K562 (cell line): Measurements from ENCODE around the gene MFAP1.

Source experiments
- EGR1 ChIP-seq: fragments of 450-650 bp; conservative IDR thresholded peaks from 2 replicates; pipeline ENCODE4 v1.6.1; 2017; ENCODE audit warnings: mild to moderate bottlenecking
- EHMT2 ChIP-seq: fragments of 450-650 bp; IDR thresholded peaks from 2 replicates; pipeline ENCODE4 v1.6.1; 2018; ENCODE audit warnings: antibody characterized with exemption
- EP300 ChIP-seq: IDR thresholded peaks from 2 replicates; pipeline ENCODE4 v1.6.1; 2012; ENCODE audit warnings: low read length, improper control_type of control experiment
- MXI1 ChIP-seq: IDR thresholded peaks from 2 replicates; pipeline ENCODE4 v1.6.1; 2011; ENCODE audit warnings: low read depth, mild to moderate bottlenecking, improper control_type of control experiment, low read length
- POLR2A ChIP-seq: fragments of 450-650 bp; conservative IDR thresholded peaks from 2 replicates; pipeline ENCODE4 v1.6.1; 2016
- RBM39 ChIP-seq: fragments of 200-400 bp; formaldehyde crosslinking; optimal IDR thresholded peaks from 2 replicates; pipeline ENCODE3; 2018; ENCODE audit warnings: low read depth, low read length
- RERE ChIP-seq: sonication (generic); formaldehyde crosslinking; IDR thresholded peaks from 2 replicates; pipeline ENCODE4 v1.8.0; 2023; ENCODE audit warnings: missing genetic modification reagents, mild to moderate bottlenecking, borderline replicate concordance
- SMARCA5 ChIP-seq: fragments of 450-650 bp; IDR thresholded peaks from 2 replicates; pipeline ENCODE4 v1.6.1; 2016
- STAT6 ChIP-seq: sonication (generic); formaldehyde crosslinking; IDR thresholded peaks from 2 replicates; pipeline ENCODE4 v1.8.1; 2023; ENCODE audit warnings: mild to moderate bottlenecking, missing genetic modification reagents
- TAF1 ChIP-seq: IDR thresholded peaks from 2 replicates; pipeline ENCODE4 v1.6.1; 2011; ENCODE audit warnings: mild to moderate bottlenecking, low read length, moderate library complexity; ENCODE audit not compliant: insufficient read depth, control insufficient read depth, severe bottlenecking; ENCODE audit errors: extremely low read depth
- TEAD4 ChIP-seq, 2 experiments: sonication (generic) in 1 of 2; formaldehyde crosslinking in 1 of 2; IDR thresholded peaks; 2 replicates each; pipeline versions ENCODE4 v1.6.1 to v1.8.0; 2012 to 2022; ENCODE audit warnings: borderline replicate concordance in 1 of 2, inconsistent platforms in 1 of 2, low read length in 1 of 2, mild to moderate bottlenecking in 1 of 2, missing genetic modification reagents in 1 of 2
- ZHX1 ChIP-seq: fragments of 150-350 bp; conservative IDR thresholded peaks from 2 replicates; pipeline ENCODE4 v1.6.1; 2014; ENCODE audit warnings: low read length
- ZNF232 ChIP-seq: sonication (generic); formaldehyde crosslinking; IDR thresholded peaks from 2 replicates; pipeline ENCODE4 v1.8.0; 2022; ENCODE audit warnings: mild to moderate bottlenecking, missing genetic modification reagents
- TF ChIP-seq, protein P1 (sequence below): fragments of 200-400 bp; formaldehyde crosslinking; IDR thresholded peaks from 2 replicates; pipeline ENCODE4 v1.6.1; 2017; ENCODE audit warnings: mild to moderate bottlenecking, low read depth, low read length, moderate library complexity

DNA sequence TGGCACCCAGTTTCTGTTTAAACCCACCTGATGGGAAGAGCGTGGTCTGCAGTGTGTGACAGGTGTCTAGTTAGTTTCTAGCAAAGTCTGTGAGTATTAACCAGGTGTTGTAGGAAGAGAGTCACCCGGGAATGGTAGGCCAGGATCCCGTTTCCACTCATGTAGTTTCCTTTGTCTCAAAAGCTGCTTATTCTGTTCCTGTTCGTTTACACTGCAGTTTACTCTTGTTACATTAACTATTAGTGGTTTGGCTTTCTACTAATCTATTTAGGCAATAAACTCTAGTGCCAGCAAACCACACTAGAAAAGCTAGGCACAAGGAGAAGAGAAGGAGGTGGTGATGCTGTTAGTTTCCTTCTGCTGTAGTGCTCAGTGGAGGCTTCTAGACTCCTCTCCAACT is 35.1 kb upstream of the MFAP1 start:
- no peak for TF ChIP-seq RBM39
- TF ChIP-seq ZHX1: no peak
- TF ChIP-seq EGR1: no peak
- no peak for TF ChIP-seq SMARCA5
- TF ChIP-seq, protein P1, sequence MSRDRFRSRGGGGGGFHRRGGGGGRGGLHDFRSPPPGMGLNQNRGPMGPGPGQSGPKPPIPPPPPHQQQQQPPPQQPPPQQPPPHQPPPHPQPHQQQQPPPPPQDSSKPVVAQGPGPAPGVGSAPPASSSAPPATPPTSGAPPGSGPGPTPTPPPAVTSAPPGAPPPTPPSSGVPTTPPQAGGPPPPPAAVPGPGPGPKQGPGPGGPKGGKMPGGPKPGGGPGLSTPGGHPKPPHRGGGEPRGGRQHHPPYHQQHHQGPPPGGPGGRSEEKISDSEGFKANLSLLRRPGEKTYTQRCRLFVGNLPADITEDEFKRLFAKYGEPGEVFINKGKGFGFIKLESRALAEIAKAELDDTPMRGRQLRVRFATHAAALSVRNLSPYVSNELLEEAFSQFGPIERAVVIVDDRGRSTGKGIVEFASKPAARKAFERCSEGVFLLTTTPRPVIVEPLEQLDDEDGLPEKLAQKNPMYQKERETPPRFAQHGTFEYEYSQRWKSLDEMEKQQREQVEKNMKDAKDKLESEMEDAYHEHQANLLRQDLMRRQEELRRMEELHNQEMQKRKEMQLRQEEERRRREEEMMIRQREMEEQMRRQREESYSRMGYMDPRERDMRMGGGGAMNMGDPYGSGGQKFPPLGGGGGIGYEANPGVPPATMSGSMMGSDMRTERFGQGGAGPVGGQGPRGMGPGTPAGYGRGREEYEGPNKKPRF: no peak
- TF ChIP-seq ZNF232 (CRISPR knock-in tag): no peak
- TF ChIP-seq POLR2A: no peak
- TF ChIP-seq EHMT2: no peak
- no peak for TF ChIP-seq TEAD4 (IDR thresholded peaks at IDR 0.05; ENCODE audit: low read length)
- TF ChIP-seq TEAD4 (CRISPR knock-in tag; IDR thresholded peaks at IDR 0.05; ENCODE audit: borderline replicate concordance): no peak
- no peak for TF ChIP-seq RERE
- no peak for TF ChIP-seq EP300
- no peak for TF ChIP-seq STAT6
- TF ChIP-seq TAF1: no peak
- no peak for TF ChIP-seq MXI1
